GM12801 (cell line): ENCODE data around the gene TMEM60.

Experiments used
- TF ChIP-seq, protein P1 (sequence below): IDR thresholded peaks from one replicate; pipeline ENCODE4 v1.5.1; 2011; ENCODE audit warnings: control low read depth; ENCODE audit not compliant: insufficient read length; ENCODE audit errors: extremely low read depth

TMEM60 gene

DNA sequence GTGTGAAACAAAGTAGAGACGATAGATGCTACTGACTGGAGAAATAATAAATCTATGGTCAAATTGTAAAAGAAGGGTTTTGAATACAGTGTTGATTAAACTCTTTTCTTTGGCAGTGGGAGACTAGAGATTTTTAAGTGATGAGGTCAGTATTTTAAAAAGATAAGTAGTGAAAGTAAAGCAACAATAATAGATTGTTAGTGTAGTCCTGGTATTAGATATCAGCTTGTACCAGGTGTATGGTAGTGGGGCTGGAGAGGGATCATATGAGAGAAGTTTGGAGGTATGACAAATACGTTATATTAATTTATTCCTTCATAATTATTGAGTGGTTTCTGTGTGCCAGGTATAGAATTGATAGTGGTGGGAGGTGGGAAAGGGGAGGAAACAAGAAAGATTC is 25.6 kb upstream of the TMEM60 start:
- TF ChIP-seq, protein P1, sequence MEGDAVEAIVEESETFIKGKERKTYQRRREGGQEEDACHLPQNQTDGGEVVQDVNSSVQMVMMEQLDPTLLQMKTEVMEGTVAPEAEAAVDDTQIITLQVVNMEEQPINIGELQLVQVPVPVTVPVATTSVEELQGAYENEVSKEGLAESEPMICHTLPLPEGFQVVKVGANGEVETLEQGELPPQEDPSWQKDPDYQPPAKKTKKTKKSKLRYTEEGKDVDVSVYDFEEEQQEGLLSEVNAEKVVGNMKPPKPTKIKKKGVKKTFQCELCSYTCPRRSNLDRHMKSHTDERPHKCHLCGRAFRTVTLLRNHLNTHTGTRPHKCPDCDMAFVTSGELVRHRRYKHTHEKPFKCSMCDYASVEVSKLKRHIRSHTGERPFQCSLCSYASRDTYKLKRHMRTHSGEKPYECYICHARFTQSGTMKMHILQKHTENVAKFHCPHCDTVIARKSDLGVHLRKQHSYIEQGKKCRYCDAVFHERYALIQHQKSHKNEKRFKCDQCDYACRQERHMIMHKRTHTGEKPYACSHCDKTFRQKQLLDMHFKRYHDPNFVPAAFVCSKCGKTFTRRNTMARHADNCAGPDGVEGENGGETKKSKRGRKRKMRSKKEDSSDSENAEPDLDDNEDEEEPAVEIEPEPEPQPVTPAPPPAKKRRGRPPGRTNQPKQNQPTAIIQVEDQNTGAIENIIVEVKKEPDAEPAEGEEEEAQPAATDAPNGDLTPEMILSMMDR: no peak

DNA sequence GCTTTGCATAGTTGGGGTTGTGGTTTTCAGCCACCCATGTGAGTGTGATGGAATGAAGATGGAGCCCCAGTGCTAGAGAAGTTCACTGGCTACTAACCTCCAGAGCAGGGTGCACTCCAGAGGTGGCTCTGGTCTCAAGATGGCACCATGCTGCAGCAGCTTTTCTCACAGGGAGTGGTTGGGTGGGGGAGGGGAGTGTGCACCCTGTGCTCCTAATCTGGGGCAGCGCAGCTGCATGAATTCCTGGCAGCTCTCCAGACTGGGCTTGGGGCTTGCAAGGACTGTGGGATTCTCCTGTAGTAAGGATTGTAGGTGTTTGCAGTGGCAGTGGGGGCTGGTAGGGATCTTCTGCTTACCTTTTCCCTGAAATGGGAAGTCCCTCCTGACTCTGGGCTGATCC is 24.0 kb upstream of the TMEM60 start:
- TF ChIP-seq, protein P1: no peak

DNA sequence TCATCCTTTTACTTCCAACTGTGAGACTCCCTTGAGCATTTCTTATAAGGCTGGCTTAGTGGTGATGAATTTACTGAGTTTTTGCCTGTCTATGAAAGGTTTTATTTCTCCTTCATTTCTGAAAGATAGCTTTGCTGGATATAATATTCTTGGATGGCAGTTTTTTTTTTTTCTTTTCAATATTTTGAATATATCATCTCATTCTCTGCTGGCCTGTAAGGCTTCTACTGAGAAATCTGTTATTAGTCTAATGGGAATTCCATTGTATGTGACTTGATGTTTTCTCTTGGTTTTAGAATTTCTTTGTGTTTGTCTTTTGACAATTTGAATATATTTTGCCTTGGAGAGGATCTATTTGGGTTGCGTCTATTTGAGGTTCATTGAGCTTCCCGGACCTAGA is 22.7 kb upstream of the TMEM60 start:
- TF ChIP-seq, protein P1: no peak

DNA sequence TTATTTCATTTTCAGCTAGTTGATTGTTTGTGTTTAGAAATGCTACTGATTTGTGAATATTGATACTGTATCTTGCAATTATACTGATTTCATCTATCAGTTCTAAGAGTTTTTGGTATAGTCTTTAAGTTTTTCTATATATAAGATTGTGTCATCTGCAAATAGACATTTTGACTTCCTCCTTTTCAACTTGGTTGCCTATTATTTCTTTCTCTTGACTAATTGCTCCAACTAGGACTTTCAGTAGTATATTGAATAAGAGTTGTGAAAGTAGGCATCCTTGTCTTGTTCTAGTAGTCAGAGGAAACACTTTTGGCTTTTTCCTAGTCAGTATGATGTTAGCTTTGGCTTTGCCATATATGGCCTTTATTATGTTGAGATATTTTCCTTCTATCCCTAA is 20.8 kb upstream of the TMEM60 start:
- TF ChIP-seq, protein P1: no peak

DNA sequence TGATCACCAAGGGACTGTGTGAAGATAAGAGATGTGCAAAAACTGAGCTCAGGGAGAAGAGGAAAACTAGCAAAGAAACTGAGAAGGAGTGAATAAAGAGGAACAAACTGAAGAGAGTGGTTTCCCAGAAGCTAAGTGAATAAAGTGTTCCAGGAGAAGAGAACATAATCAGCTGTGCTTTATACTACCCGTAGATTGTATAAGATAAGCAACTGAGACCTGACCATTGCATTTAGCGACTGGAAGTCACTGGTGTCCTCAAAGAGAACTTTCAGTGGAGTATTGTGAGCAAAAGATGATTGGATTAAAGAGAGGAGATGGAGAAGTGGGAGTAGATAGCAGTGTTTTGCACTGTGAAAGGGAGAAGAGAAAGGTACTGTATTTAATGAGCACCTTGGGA is 14.9 kb upstream of the TMEM60 start:
- TF ChIP-seq, protein P1: no peak

DNA sequence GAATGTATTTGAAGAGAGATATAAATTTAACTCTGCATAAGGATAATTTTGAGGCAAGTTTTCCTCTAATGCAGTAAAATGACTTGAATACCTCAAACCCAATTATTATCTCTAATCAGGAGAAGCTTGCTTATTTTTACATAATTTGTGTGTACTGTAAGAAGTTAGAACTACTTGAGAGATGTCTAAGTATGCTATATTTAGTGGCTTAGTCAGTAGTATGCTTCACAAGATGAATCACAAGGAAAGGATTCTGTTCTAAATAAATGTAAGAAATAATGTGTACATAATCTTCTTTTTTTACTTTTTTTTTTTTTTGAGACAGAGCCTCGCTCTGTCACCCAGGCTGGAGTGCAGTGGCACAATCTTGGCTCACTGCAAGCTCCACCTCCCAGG is 14.1 kb upstream of the TMEM60 start:
- TF ChIP-seq, protein P1: no peak

DNA sequence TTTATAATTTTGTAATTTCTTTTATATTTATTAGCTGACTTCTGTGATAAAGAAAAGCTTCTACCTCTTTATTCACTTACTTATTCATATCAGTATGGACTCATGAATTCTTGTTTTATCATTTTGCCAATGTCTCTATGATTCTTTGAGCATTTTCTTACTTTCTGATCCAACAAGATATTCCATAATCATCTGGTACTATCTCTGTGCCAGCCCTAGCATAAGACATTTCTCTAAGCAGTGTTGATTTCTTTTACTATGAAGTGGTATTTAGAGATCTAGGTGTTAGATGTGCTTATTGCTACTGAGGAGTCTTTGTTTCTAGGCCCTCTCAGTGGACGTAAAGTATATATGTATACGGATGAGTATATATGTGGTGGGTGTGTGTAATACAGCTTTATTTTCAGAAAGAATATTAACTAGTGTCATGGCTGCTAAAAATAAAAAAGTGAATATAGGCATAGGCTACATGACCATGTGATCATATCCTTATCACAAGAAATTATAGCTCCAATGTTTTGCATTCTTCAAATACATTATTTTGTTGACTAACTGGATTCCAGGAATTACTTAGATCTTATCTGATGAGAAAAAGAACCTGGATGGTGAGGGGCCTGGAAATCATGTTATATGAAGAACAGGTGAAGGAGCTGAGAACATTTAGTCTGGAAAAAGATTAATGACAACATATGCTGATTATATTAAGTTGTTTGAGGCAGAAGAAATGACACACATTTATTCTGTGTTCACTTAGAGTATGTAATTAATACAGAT is 13.5 kb upstream of the TMEM60 start:
- TF ChIP-seq, protein P1: no peak
